ENCODE data around the gene OSBPL6.

- no peak for TF ChIP-seq CTCF (IDR thresholded peaks at IDR 0.05)
- TF ChIP-seq POLR2A (IDR thresholded peaks at IDR 0.05; ENCODE audit: low read depth) = no peak
- no peak for TF ChIP-seq POLR2AphosphoS5 (IDR thresholded peaks at IDR 0.05)
Measured at GRCh38 chr2:178284613-178285286, 90.4 kb downstream of the OSBPL6 start.
